ENCODE results near the gene GAN.
A peak's percentile ranks its signal among the peaks of the same experiment; 100 is the strongest.

Gene GAN

GRCh38 chr16:81276323-81276722 is 38.4 kb upstream of the GAN start:
- TF ChIP-seq FOXM1 (IDR thresholded peaks at IDR 0.05; ENCODE audit: borderline replicate concordance, low read depth) (no peak), YY1 (IDR thresholded peaks at IDR 0.05; ENCODE audit: low read depth) (no peak), REST (IDR thresholded peaks at IDR 0.05; ENCODE audit: low read depth) (no peak), TEAD4 (IDR thresholded peaks at IDR 0.05) (no peak), MAX (IDR thresholded peaks at IDR 0.05) (no peak), CREB1 (IDR thresholded peaks at IDR 0.05; ENCODE audit: low read depth) (no peak), USF1 (IDR thresholded peaks at IDR 0.05) (no peak), CEBPB (IDR thresholded peaks at IDR 0.05) (no peak), EGR1 (IDR thresholded peaks at IDR 0.05) (no peak), EP300 (IDR thresholded peaks at IDR 0.05; ENCODE audit: borderline replicate concordance) (no peak), NFIC (IDR thresholded peaks at IDR 0.05) (no peak), TCF12 (IDR thresholded peaks at IDR 0.05; ENCODE audit: low read depth) (no peak), ZBTB7A (IDR thresholded peaks at IDR 0.05; ENCODE audit: low read depth) (no peak), RAD21 (IDR thresholded peaks at IDR 0.05; ENCODE audit: low read depth) (no peak), TAF1 (IDR thresholded peaks at IDR 0.05; ENCODE audit: low read depth) (no peak)

GRCh38 chr16:81277541-81278080 is 37.2 kb upstream of the GAN start:
- no peak for TF ChIP-seq MAX (IDR thresholded peaks at IDR 0.05)
- 0 out of 2 replicates have a peak, but pooled peaks have one; percentile 49 for TF ChIP-seq TEAD4 (IDR thresholded peaks at IDR 0.05)

- TF ChIP-seq EGR1 (IDR thresholded peaks at IDR 0.05) (no peak), EP300 (IDR thresholded peaks at IDR 0.05; ENCODE audit: borderline replicate concordance) (no peak), MAX (IDR thresholded peaks at IDR 0.05) (no peak), REST (IDR thresholded peaks at IDR 0.05; ENCODE audit: low read depth) (no peak)
Measured at GRCh38 chr16:81278526-81278925, 36.2 kb upstream of the GAN start.

- TF ChIP-seq CREB1 (IDR thresholded peaks at IDR 0.05; ENCODE audit: low read depth), result no peak
- no peak for TF ChIP-seq RAD21 (IDR thresholded peaks at IDR 0.05; ENCODE audit: low read depth)
- no peak for TF ChIP-seq TCF12 (IDR thresholded peaks at IDR 0.05; ENCODE audit: low read depth)
- no peak for TF ChIP-seq YY1 (IDR thresholded peaks at IDR 0.05; ENCODE audit: low read depth)
Measured at GRCh38 chr16:81279392-81279791, 35.4 kb upstream of the GAN start.

- TF ChIP-seq TCF12 (IDR thresholded peaks at IDR 0.05; ENCODE audit: low read depth), result no peak
- no peak for TF ChIP-seq USF1 (IDR thresholded peaks at IDR 0.05)
- no peak for TF ChIP-seq EP300 (IDR thresholded peaks at IDR 0.05; ENCODE audit: borderline replicate concordance)
- TF ChIP-seq YY1 (IDR thresholded peaks at IDR 0.05; ENCODE audit: low read depth), result no peak
- no peak for TF ChIP-seq EGR1 (IDR thresholded peaks at IDR 0.05)
- no peak for TF ChIP-seq TEAD4 (IDR thresholded peaks at IDR 0.05)
- TF ChIP-seq REST (IDR thresholded peaks at IDR 0.05; ENCODE audit: low read depth), result no peak
- TF ChIP-seq TAF1 (IDR thresholded peaks at IDR 0.05; ENCODE audit: low read depth), result no peak
- no peak for TF ChIP-seq ZBTB7A (IDR thresholded peaks at IDR 0.05; ENCODE audit: low read depth)
- no peak for TF ChIP-seq CREB1 (IDR thresholded peaks at IDR 0.05; ENCODE audit: low read depth)
- no peak for TF ChIP-seq FOXM1 (IDR thresholded peaks at IDR 0.05; ENCODE audit: borderline replicate concordance, low read depth)
- TF ChIP-seq RAD21 (IDR thresholded peaks at IDR 0.05; ENCODE audit: low read depth), result no peak
- no peak for TF ChIP-seq CEBPB (IDR thresholded peaks at IDR 0.05)
- TF ChIP-seq NFIC (IDR thresholded peaks at IDR 0.05), result no peak
- no peak for TF ChIP-seq MAX (IDR thresholded peaks at IDR 0.05)
Measured at GRCh38 chr16:81280393-81280792, 34.4 kb upstream of the GAN start.
